ENCODE data around the gene FYB1. TPM values are rescaled to one million over a fixed set of nuclear protein-coding genes. Genes with fewer than 3 reads are reported as not detected.

Gene FYB1
- total and polyA plus RNA-seq, 2 donors (not counting 1 experiment from before 2014, with no cell fraction given), result 1.3 to 1.4 TPM

DNA sequence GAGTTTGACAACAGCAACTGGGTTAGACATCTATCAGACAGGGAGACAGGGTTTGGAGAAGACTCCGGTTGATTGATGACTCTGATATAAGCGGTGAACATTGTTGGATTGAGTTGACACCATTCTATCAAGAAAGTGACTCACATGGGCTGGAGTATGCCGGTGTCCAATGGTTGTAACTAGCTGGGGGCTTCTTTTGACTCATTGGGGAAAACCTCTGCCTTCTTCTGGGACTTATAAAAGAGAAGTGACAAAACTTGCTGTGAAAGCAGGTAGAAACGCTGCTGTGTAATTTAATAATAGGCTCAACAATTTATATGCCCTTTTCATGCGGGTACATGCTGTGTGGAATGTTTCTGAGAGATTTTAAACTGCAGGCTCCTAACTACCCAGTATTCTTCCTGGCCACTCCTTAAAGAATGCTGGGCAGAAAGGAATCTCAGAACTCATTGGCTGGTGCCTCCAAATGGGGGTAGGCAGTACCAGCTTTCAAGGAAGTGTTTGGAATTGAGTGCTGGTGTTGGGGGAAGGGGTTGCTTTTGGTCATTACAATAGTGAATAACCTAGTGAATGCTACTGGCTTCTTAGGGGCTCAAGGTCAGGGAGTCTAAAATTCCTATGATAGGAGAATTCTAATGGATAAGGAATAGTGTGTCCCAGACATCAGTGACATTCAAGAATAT, 43.9 kb downstream of the FYB1 start:
- Histone ChIP-seq H3K4me2 (replicated peaks; ENCODE audit: low read depth, low read length, poor library complexity, severe bottlenecking) (no peak overlapping the region), H3K79me2 (ENCODE audit: control insufficient read depth, insufficient read depth, low read length) (no peaks in the 10 kb centered on the region), H2AFZ (ENCODE audit: insufficient read depth, low read depth, low read length, poor library complexity, severe bottlenecking) (peak overlapping the region; percentile 9), H3K4me3 (ENCODE audit: control extremely low read depth in 1 of 5, extremely low read depth in 1 of 5, insufficient read depth in 1 of 5, low read depth in 2 of 5, low read length in 4 of 5) (no peak overlapping the region), H3K36me3 (replicated peaks in 1 of 2; ENCODE audit: control extremely low read depth in 1 of 2, control insufficient read depth in 1 of 2, extremely low read depth in 1 of 2, insufficient read depth in 2 of 2, low read length in 1 of 2) (no peaks in the 10 kb centered on the region), H3K27ac (ENCODE audit: low read length in 2 of 2) (no peak overlapping the region), H3K27me3 (replicated peaks in 1 of 4; ENCODE audit: control extremely low read depth in 1 of 4, control insufficient read depth in 3 of 4, insufficient read depth in 4 of 4, low read length in 3 of 4) (no peaks in the 10 kb centered on the region), H4K20me1 (ENCODE audit: control insufficient read depth, insufficient read depth, low read length, poor library complexity, severe bottlenecking) (no peaks in the 10 kb centered on the region), H3K4me1 (ENCODE audit: control insufficient read depth in 2 of 2, insufficient read depth in 2 of 2, low read length in 2 of 2) (peaks cover 37 to 43% of the 10 kb centered on the region in 2 donors), H3K9me3 (ENCODE audit: control extremely low read depth in 1 of 3, control insufficient read depth in 2 of 3, insufficient read depth in 1 of 3, low read length in 2 of 3) (peaks cover 0 to 3% (median 0%) of the 10 kb centered on the region in 3 donors), H3K9ac (ENCODE audit: low read length) (no peak overlapping the region)
- H3K4me1 Mint-ChIP-seq, result peaks cover 43% of the 10 kb centered on the region
- DNase-seq (no peak), ATAC-seq (ENCODE audit: low read depth) (no peak)
- ChIA-PET POLR2A (no interaction called here), CTCF (interaction anchor here (0.5 kb wide), 1 partner anchor 1726 kb away, joined by 4 read pairs; no protein-coding TSS in a partner anchor)
- TF ChIP-seq CTCF (IDR thresholded peaks at IDR 0.05) (no peak), EZH2 (IDR thresholded peaks at IDR 0.05; ENCODE audit: borderline replicate concordance, insufficient read depth, low read depth, low read length, poor library complexity, severe bottlenecking) (no peak)
- 72% methylated on average over 3 of the region's 5 CpGs for WGBS (ENCODE audit: insufficient coverage)
- intact Hi-C loops (cut with micrococcal nuclease), result no loop called here
- no peak overlapping the region for H3K4me3 Mint-ChIP-seq
- peaks cover 4% of the 10 kb centered on the region for H3K9me3 Mint-ChIP-seq (ENCODE audit: insufficient read depth)
- H3K27me3 Mint-ChIP-seq, result no peaks in the 10 kb centered on the region
- peak overlapping the region; percentile 18 for H3K27ac Mint-ChIP-seq

DNA sequence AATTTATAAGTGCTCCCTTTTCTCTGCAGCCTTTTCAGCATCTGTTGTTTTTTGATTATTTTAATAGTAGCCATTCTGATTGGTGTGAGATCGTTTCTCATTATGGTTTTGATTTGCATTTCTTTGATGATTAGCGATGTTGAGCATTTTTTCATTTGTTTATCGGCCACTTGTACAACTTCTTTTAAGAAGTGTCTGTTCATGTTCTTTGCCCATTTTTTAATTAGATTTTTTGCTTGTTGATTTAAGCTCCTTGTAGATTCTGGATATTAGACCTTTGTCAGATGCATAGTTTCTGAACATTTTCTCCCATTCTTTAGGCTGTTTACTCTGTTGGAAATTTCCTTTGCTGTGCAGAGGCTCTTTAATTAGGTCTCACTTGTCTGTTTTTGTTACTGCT, 46.3 kb downstream of the FYB1 start:
- Histone ChIP-seq H4K20me1 (ENCODE audit: control insufficient read depth, insufficient read depth, low read length, poor library complexity, severe bottlenecking) (no peaks in the 10 kb centered on the region), H3K4me2 (replicated peaks; ENCODE audit: low read depth, low read length, poor library complexity, severe bottlenecking) (no peak overlapping the region), H2AFZ (ENCODE audit: insufficient read depth, low read depth, low read length, poor library complexity, severe bottlenecking) (no peak overlapping the region), H3K27ac (ENCODE audit: low read length in 2 of 2) (no peak overlapping the region), H3K79me2 (ENCODE audit: control insufficient read depth, insufficient read depth, low read length) (no peaks in the 10 kb centered on the region), H3K4me1 (ENCODE audit: control insufficient read depth in 2 of 2, insufficient read depth in 2 of 2, low read length in 2 of 2) (peaks cover 28 to 33% of the 10 kb centered on the region in 2 donors), H3K36me3 (replicated peaks in 1 of 2; ENCODE audit: control extremely low read depth in 1 of 2, control insufficient read depth in 1 of 2, extremely low read depth in 1 of 2, insufficient read depth in 2 of 2, low read length in 1 of 2) (no peaks in the 10 kb centered on the region), H3K27me3 (replicated peaks in 1 of 4; ENCODE audit: control extremely low read depth in 1 of 4, control insufficient read depth in 3 of 4, insufficient read depth in 4 of 4, low read length in 3 of 4) (no peaks in the 10 kb centered on the region), H3K4me3 (ENCODE audit: control extremely low read depth in 1 of 5, extremely low read depth in 1 of 5, insufficient read depth in 1 of 5, low read depth in 2 of 5, low read length in 4 of 5) (no peak overlapping the region), H3K9ac (ENCODE audit: low read length) (no peak overlapping the region), H3K9me3 (ENCODE audit: control extremely low read depth in 1 of 3, control insufficient read depth in 2 of 3, insufficient read depth in 1 of 3, low read length in 2 of 3) (peaks cover 0 to 3% (median 0%) of the 10 kb centered on the region in 3 donors)
- Mint-ChIP-seq H3K4me3 (no peak overlapping the region), H3K9me3 (ENCODE audit: insufficient read depth) (peaks cover 4% of the 10 kb centered on the region), H3K27ac (no peak overlapping the region), H3K4me1 (peaks cover 33% of the 10 kb centered on the region), H3K27me3 (no peaks in the 10 kb centered on the region)
- ATAC-seq (ENCODE audit: low read depth) (no peak), DNase-seq (no peak)
- ChIA-PET POLR2A (no interaction called here), CTCF (no interaction called here)
- WGBS (ENCODE audit: insufficient coverage), result no CpG with 5 or more reads among the region's 3 CpGs
- TF ChIP-seq EZH2 (IDR thresholded peaks at IDR 0.05; ENCODE audit: borderline replicate concordance, insufficient read depth, low read depth, low read length, poor library complexity, severe bottlenecking) (no peak), CTCF (IDR thresholded peaks at IDR 0.05) (no peak)
- intact Hi-C loops (cut with micrococcal nuclease), result loop anchor here (2.0 kb wide), 1 partner anchor 14 kb away; no protein-coding TSS in a partner anchor

Measured in B cell (primary cell).